Activated CD4-positive, alpha-beta T cell treated with anti-CD3 and anti-CD28 coated beads, Interleukin-2, amount 10 ng/mL, durations not matched to agents 7 days and 5 days (primary cell): ENCODE results near the gene FBP1. TPM values are rescaled to one million over a fixed set of nuclear protein-coding genes. Genes with fewer than 3 reads are reported as not detected.

ENCODE experiments used
- CTCF ChIA-PET: fragments of 350-600 bp; sonication (Branson Sonifier 250); formaldehyde crosslinking; loops from one replicate; lab custom pipeline; 2021; ENCODE audit warnings: antibody characterized with exemption; lab: Charles Lee
- POLR2A ChIA-PET: fragments of 350-600 bp; sonication (Branson Sonifier 250); formaldehyde crosslinking; loops from one replicate; lab custom pipeline; 2021; ENCODE audit warnings: antibody characterized with exemption; lab: Charles Lee
- DNase-seq: peaks from one replicate; pipeline ENCODE4 v3.0.0-alpha.2; 2020
- H3K27ac Mint-ChIP-seq: one replicate; pipeline ENCODE4 v1.8.0; 2021; ENCODE audit warnings: mild to moderate bottlenecking, moderate library complexity, mixed read lengths
- H3K27me3 Mint-ChIP-seq: one replicate; pipeline ENCODE4 v1.8.0; 2021; ENCODE audit warnings: mixed read lengths
- H3K36me3 Mint-ChIP-seq: one replicate; pipeline ENCODE4 v1.8.0; 2021; ENCODE audit warnings: low read depth, mixed read lengths
- H3K4me1 Mint-ChIP-seq: one replicate; pipeline ENCODE4 v1.8.0; 2021; ENCODE audit warnings: mixed read lengths
- H3K4me3 Mint-ChIP-seq: one replicate; pipeline ENCODE4 v1.8.0; 2021; ENCODE audit warnings: mild to moderate bottlenecking, moderate library complexity, mixed read lengths
- H3K9me3 Mint-ChIP-seq: one replicate; pipeline ENCODE4 v1.8.0; 2021; ENCODE audit warnings: mixed read lengths
- total RNA-seq, 2 experiments: library from RNA; stranded (reverse); gene quantifications; one replicate each; pipeline ENCODE4 v1.2.3, GENCODE V29; 2021

The FBP1 gene
- under 1 TPM; 0.27 to 0.40 TPM for total RNA-seq

DNA sequence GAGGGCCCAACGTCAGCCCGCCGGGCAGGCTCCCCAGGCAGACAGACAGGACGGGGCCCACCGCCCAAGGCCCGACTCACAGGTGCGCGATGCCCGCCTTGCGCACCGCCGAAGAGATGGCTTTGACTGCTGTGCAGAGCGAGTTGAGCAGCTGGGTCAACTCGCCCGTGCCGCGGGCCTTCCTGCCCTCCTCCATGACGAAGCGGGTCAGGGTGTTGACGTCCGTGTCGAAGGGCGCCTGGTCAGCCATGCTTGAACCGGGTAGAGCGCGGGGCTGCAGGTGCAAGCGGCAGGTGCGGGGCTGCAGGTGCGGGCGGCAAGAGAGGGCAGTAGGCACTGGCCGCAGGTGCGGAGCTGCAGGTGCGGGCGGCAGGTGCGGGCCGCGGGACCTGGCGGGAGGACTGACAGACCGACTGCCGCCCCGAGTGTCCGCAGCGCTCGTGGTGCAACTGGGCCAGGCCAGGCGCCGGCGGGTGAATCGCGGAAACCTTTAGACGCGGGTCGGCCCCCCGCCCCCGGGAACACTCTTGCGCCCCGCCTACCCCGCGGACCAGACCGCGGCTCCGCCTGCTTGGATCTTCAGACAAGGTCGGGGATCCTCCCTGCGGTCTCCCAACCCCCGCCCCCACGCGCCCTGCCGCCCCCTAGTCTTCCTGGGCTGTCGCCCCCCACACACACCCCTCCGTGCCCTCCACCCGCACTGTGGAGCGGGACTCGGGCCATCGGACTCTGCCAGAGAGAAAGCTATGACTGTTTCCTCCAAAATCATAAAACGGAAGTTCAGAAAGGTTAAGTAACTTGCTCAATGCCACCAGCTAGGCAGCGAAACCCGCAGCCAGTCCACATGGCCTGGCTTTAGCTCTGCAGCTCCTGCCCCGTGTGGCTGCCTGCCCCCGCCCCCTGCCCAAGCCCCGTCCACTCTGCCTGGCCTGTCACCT, at the start of gene FBP1:
Gene FBP1, minus strand, starts transcription at position 458 of the 938 bp plus-strand sequence. Its CDS starts 208 bp downstream, at position 250.
- ChIA-PET POLR2A (no interaction called here), CTCF (no interaction called here)
- Mint-ChIP-seq H3K36me3 (peaks cover 3% of the 10 kb centered on the region), H3K27ac (peak within 1 kb of the TSS; percentile 63), H3K27me3 (peaks cover 32% of the 10 kb centered on the region), H3K9me3 (no peaks in the 10 kb centered on the region), H3K4me1 (peaks cover 19% of the 10 kb centered on the region), H3K4me3 (peak within 1 kb of the TSS; percentile 77)
- peak; percentile 32 for DNase-seq

GRCh38 chr9:94687451-94687850, 48.1 kb upstream of the FBP1 start:
- no peak overlapping the region for H3K4me3 Mint-ChIP-seq
- no peaks in the 10 kb centered on the region for H3K4me1 Mint-ChIP-seq
- POLR2A ChIA-PET: no interaction called here
- CTCF ChIA-PET: no interaction called here
- no peak for DNase-seq
- H3K27ac Mint-ChIP-seq: peak overlapping the region; percentile 25
- H3K36me3 Mint-ChIP-seq: no peaks in the 10 kb centered on the region
- peaks cover 14% of the 10 kb centered on the region for H3K27me3 Mint-ChIP-seq
- no peaks in the 10 kb centered on the region for H3K9me3 Mint-ChIP-seq

GRCh38 chr9:94685359-94685758, 46.0 kb upstream of the FBP1 start:
- no peak for DNase-seq
- no peaks in the 10 kb centered on the region for H3K9me3 Mint-ChIP-seq
- CTCF ChIA-PET: no interaction called here
- no peaks in the 10 kb centered on the region for H3K36me3 Mint-ChIP-seq
- H3K27me3 Mint-ChIP-seq: peaks cover 14% of the 10 kb centered on the region
- POLR2A ChIA-PET: no interaction called here
- H3K4me3 Mint-ChIP-seq: no peak overlapping the region
- no peaks in the 10 kb centered on the region for H3K4me1 Mint-ChIP-seq
- no peak overlapping the region for H3K27ac Mint-ChIP-seq

DNA sequence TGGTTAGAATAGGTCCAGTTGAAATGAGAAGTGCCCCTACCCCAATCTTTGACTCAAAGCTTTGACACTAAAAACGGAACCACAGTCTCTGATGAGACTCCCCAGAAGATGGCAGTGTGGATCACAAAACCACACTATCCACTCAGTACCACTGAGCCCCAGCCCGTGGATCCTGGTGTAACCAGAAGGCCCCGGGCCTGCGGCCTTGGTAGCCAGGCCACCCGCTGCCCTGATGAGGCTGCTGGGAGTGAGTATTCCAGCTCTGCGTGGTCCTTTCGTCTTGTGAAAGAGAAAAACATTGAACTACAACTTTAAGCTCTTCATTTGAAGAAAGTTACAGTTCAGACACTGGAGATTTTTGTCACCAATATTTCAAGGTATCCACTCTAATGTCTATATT, 42.2 kb upstream of the FBP1 start:
- Mint-ChIP-seq H3K4me1 (no peaks in the 10 kb centered on the region), H3K27me3 (peaks cover 34% of the 10 kb centered on the region), H3K4me3 (no peak overlapping the region), H3K27ac (no peak overlapping the region), H3K36me3 (no peaks in the 10 kb centered on the region), H3K9me3 (no peaks in the 10 kb centered on the region)
- DNase-seq: peak; percentile 69
- POLR2A ChIA-PET: no interaction called here
- CTCF ChIA-PET: interaction anchor here (0.8 to 3.2 kb wide), 12 partner anchors 8 to 1636 kb away, joined by 3 to 23 read pairs (median 4); no protein-coding TSS in a partner anchor

- no peak for DNase-seq
- Mint-ChIP-seq H3K27ac (no peak overlapping the region), H3K4me3 (no peak overlapping the region), H3K9me3 (no peaks in the 10 kb centered on the region), H3K36me3 (no peaks in the 10 kb centered on the region), H3K27me3 (peaks cover 28% of the 10 kb centered on the region), H3K4me1 (no peaks in the 10 kb centered on the region)
- ChIA-PET CTCF (interaction anchor here (1.3 to 3.2 kb wide), 5 partner anchors 11 to 450 kb away, joined by 4 to 23 read pairs (median 5); no protein-coding TSS in a partner anchor), POLR2A (no interaction called here)
Observed at GRCh38 chr9:94680621-94681020, 41.3 kb upstream of the FBP1 start.

- H3K36me3 Mint-ChIP-seq: no peaks in the 10 kb centered on the region
- CTCF ChIA-PET: interaction anchor here (1.3 to 3.2 kb wide), 3 partner anchors 25 to 451 kb away, joined by 4 to 23 read pairs (median 14); no protein-coding TSS in a partner anchor
- H3K9me3 Mint-ChIP-seq: no peaks in the 10 kb centered on the region
- POLR2A ChIA-PET: interaction anchor here (0.6 kb wide), 1 partner anchor 123 kb away, joined by 3 read pairs; no protein-coding TSS in a partner anchor
- no peaks in the 10 kb centered on the region for H3K4me1 Mint-ChIP-seq
- no peak for DNase-seq
- no peak overlapping the region for H3K27ac Mint-ChIP-seq
- peaks cover 26% of the 10 kb centered on the region for H3K27me3 Mint-ChIP-seq
- no peak overlapping the region for H3K4me3 Mint-ChIP-seq
Observed at GRCh38 chr9:94680020-94680419, 40.7 kb upstream of the FBP1 start.

DNA sequence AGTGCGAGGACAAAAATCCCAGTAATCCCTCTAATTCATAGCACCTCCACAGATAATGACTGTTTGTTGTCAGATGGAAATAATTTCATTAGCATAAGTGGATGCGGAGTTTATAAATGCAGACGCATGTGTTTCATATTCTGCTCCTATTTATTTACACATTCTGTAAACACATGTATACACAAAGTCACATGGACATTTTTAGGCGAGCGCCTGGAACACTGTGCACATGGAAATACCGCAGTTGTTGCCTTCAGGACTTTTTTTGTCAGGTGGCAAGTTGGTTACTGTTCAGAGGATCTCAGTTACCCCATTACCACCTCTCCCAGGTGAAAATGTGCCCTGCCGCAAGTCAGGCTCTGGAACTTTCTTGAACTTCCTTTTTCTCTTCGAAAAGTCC, 40.3 kb upstream of the FBP1 start:
- CTCF ChIA-PET: interaction anchor here (3.2 kb wide), 1 partner anchor 451 kb away, joined by 23 read pairs; no protein-coding TSS in a partner anchor
- no peak for DNase-seq
- Mint-ChIP-seq H3K4me1 (no peaks in the 10 kb centered on the region), H3K4me3 (no peak overlapping the region), H3K36me3 (no peaks in the 10 kb centered on the region), H3K27ac (no peak overlapping the region), H3K27me3 (peaks cover 26% of the 10 kb centered on the region), H3K9me3 (no peaks in the 10 kb centered on the region)
- POLR2A ChIA-PET: interaction anchor here (0.6 kb wide), 1 partner anchor 123 kb away, joined by 3 read pairs; no protein-coding TSS in a partner anchor

GRCh38 chr9:94677929-94678328, 38.6 kb upstream of the FBP1 start:
- no peaks in the 10 kb centered on the region for H3K36me3 Mint-ChIP-seq
- CTCF ChIA-PET: no interaction called here
- H3K4me1 Mint-ChIP-seq: no peaks in the 10 kb centered on the region

GRCh38 chr9:94676446-94677131, 37.3 kb upstream of the FBP1 start:
- H3K9me3 Mint-ChIP-seq: no peaks in the 10 kb centered on the region
- CTCF ChIA-PET: interaction anchor here (1.0 kb wide), 1 partner anchor 8 kb away, joined by 3 read pairs; no protein-coding TSS in a partner anchor
- H3K36me3 Mint-ChIP-seq: no peaks in the 10 kb centered on the region
- peaks cover 30% of the 10 kb centered on the region for H3K27me3 Mint-ChIP-seq
- H3K4me3 Mint-ChIP-seq: no peak overlapping the region
- DNase-seq: no peak
- no peak overlapping the region for H3K27ac Mint-ChIP-seq
- POLR2A ChIA-PET: no interaction called here
- H3K4me1 Mint-ChIP-seq: no peaks in the 10 kb centered on the region

More at GRCh38 chr9:94677929-94678328, 38.6 kb upstream of the FBP1 start:
- H3K27me3 Mint-ChIP-seq: peaks cover 26% of the 10 kb centered on the region
- DNase-seq: no peak
- POLR2A ChIA-PET: no interaction called here
- H3K9me3 Mint-ChIP-seq: no peaks in the 10 kb centered on the region
- no peak overlapping the region for H3K27ac Mint-ChIP-seq
- H3K4me3 Mint-ChIP-seq: no peak overlapping the region

- ChIA-PET POLR2A (no interaction called here), CTCF (no interaction called here)
- H3K27me3 Mint-ChIP-seq: peaks cover 23% of the 10 kb centered on the region
- no peak for DNase-seq
- peaks cover 3% of the 10 kb centered on the region for H3K4me1 Mint-ChIP-seq
- no peaks in the 10 kb centered on the region for H3K36me3 Mint-ChIP-seq
- H3K4me3 Mint-ChIP-seq: no peak overlapping the region
- H3K9me3 Mint-ChIP-seq: no peaks in the 10 kb centered on the region
- no peak overlapping the region for H3K27ac Mint-ChIP-seq
Observed at GRCh38 chr9:94675008-94675881, 35.9 kb upstream of the FBP1 start.

- no peak overlapping the region for H3K4me3 Mint-ChIP-seq
- no peak for DNase-seq
- H3K36me3 Mint-ChIP-seq: no peaks in the 10 kb centered on the region
- CTCF ChIA-PET: interaction anchor here (0.8 kb wide), 1 partner anchor 9 kb away, joined by 3 read pairs; no protein-coding TSS in a partner anchor
- H3K4me1 Mint-ChIP-seq: peaks cover 16% of the 10 kb centered on the region
- no peaks in the 10 kb centered on the region for H3K9me3 Mint-ChIP-seq
- peaks cover 9% of the 10 kb centered on the region for H3K27me3 Mint-ChIP-seq
- POLR2A ChIA-PET: interaction anchor here (0.7 kb wide), 1 partner anchor 10 kb away, joined by 3 read pairs; no protein-coding TSS in a partner anchor
- H3K27ac Mint-ChIP-seq: no peak overlapping the region
Observed at GRCh38 chr9:94672811-94673487, 33.6 kb upstream of the FBP1 start.
